DOHH2 (cell line): ENCODE measurements around the gene MCC.

Experiments used
- H3F3A ChIP-seq: fragments of 200-600 bp; sonication (generic), shearing (Covaris generic); 2 replicates; pipeline ENCODE4 v1.6.0; 2016; ENCODE audit warnings: antibody characterized with exemption, mild to moderate bottlenecking; ENCODE audit not compliant: control insufficient read depth, insufficient read depth
- H3K27ac ChIP-seq: fragments of 200-600 bp; sonication (generic); 2 replicates; pipeline ENCODE4 v1.5.1; 2014; ENCODE audit warnings: low read depth, mild to moderate bottlenecking, low read length, moderate library complexity
- H3K27me3 ChIP-seq: fragments of 200-600 bp; sonication (generic); 2 replicates; pipeline ENCODE4 v1.6.1; 2014; ENCODE audit warnings: mild to moderate bottlenecking, low read length, mixed read lengths; ENCODE audit not compliant: control insufficient read depth
- H3K36me3 ChIP-seq: fragments of 200-600 bp; sonication (generic); 2 replicates; pipeline ENCODE4 v1.6.1; 2014; ENCODE audit warnings: mild to moderate bottlenecking, low read length, moderate library complexity, mixed read lengths; ENCODE audit not compliant: control insufficient read depth
- H3K4me1 ChIP-seq: fragments of 200-600 bp; sonication (generic); 2 replicates; pipeline ENCODE4 v1.6.1; 2014; ENCODE audit warnings: mild to moderate bottlenecking, low read length, mixed read lengths; ENCODE audit not compliant: control insufficient read depth
- H3K4me2 ChIP-seq: fragments of 200-600 bp; sonication (generic); 2 replicates; pipeline ENCODE4 v1.6.0; 2014; ENCODE audit warnings: mild to moderate bottlenecking, low read length, moderate library complexity
- H3K4me3 ChIP-seq: fragments of 200-600 bp; sonication (generic); 2 replicates; pipeline ENCODE4 v1.5.1; 2014; ENCODE audit warnings: mild to moderate bottlenecking, low read length, mixed read lengths
- H3K79me2 ChIP-seq: fragments of 200-600 bp; sonication (generic); 2 replicates; pipeline ENCODE4 v1.6.1; 2014; ENCODE audit warnings: mild to moderate bottlenecking, low read length, mixed read lengths; ENCODE audit not compliant: control insufficient read depth
- H3K9me2 ChIP-seq: fragments of 200-600 bp; sonication (generic); replicated peaks from 2 replicates; pipeline ENCODE4 v1.6.1; 2014; ENCODE audit warnings: mild to moderate bottlenecking, low read length, mixed read lengths; ENCODE audit not compliant: control insufficient read depth
- H3K9me3 ChIP-seq: fragments of 200-600 bp; sonication (generic); 2 replicates; pipeline ENCODE4 v1.6.1; 2014; ENCODE audit warnings: antibody characterized with exemption, low read length, mixed read lengths; ENCODE audit not compliant: control insufficient read depth, insufficient read depth
- H4K20me1 ChIP-seq: fragments of 200-600 bp; sonication (generic); 2 replicates; pipeline ENCODE4 v1.6.0; 2014; ENCODE audit warnings: low read depth, mild to moderate bottlenecking, antibody characterized with exemption, low read length, moderate library complexity; ENCODE audit not compliant: control insufficient read depth, insufficient read depth
- EZH2phosphoT487 ChIP-seq: fragments of 200-600 bp; sonication (generic); IDR thresholded peaks from 2 replicates; pipeline ENCODE4 v1.6.1; 2017; ENCODE audit warnings: borderline replicate concordance, mild to moderate bottlenecking, antibody characterized with exemption, low read length, moderate library complexity, mixed read lengths
- TF ChIP-seq, protein P1 (sequence below): fragments of 200-600 bp; sonication (generic); IDR thresholded peaks from one replicate; pipeline ENCODE4 v1.5.1; 2014; ENCODE audit warnings: antibody characterized with exemption, mild to moderate bottlenecking, low read depth, low read length; ENCODE audit not compliant: poor library complexity, severe bottlenecking

The MCC gene

DNA sequence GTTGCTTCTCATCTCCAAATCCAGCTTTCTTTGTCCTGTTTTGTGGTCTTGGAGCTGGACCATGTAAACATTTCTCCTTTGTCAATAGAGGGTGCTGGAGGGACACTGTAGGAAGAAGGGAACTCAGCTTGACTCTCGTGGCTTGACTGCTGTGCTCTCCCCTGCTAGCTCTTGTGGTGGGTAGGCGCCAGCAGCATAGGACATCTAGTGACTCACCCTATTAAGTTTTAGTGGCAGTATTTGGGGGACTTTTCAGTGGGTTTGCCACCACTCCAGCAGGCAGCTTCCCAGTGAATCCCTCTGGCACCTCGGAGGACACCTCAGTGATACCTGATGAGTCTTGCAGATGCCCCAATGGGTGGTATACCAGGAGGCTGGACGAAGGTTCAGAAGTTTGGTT is 151.3 kb downstream of the MCC start:
- Histone ChIP-seq H3K79me2 (no peaks in the 10 kb centered on the region), H3K4me3 (no peak overlapping the region), H3K27me3 (no peaks in the 10 kb centered on the region), H3K4me1 (no peaks in the 10 kb centered on the region), H4K20me1 (no peaks in the 10 kb centered on the region), H3K4me2 (no peak overlapping the region), H3K36me3 (no peaks in the 10 kb centered on the region), H3F3A (no peaks in the 10 kb centered on the region), H3K9me2 (no peaks in the 10 kb centered on the region), H3K27ac (no peak overlapping the region), H3K9me3 (no peaks in the 10 kb centered on the region)
- TF ChIP-seq, protein P1, sequence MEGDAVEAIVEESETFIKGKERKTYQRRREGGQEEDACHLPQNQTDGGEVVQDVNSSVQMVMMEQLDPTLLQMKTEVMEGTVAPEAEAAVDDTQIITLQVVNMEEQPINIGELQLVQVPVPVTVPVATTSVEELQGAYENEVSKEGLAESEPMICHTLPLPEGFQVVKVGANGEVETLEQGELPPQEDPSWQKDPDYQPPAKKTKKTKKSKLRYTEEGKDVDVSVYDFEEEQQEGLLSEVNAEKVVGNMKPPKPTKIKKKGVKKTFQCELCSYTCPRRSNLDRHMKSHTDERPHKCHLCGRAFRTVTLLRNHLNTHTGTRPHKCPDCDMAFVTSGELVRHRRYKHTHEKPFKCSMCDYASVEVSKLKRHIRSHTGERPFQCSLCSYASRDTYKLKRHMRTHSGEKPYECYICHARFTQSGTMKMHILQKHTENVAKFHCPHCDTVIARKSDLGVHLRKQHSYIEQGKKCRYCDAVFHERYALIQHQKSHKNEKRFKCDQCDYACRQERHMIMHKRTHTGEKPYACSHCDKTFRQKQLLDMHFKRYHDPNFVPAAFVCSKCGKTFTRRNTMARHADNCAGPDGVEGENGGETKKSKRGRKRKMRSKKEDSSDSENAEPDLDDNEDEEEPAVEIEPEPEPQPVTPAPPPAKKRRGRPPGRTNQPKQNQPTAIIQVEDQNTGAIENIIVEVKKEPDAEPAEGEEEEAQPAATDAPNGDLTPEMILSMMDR: peak; percentile 21
- no peak for TF ChIP-seq EZH2phosphoT487

DNA sequence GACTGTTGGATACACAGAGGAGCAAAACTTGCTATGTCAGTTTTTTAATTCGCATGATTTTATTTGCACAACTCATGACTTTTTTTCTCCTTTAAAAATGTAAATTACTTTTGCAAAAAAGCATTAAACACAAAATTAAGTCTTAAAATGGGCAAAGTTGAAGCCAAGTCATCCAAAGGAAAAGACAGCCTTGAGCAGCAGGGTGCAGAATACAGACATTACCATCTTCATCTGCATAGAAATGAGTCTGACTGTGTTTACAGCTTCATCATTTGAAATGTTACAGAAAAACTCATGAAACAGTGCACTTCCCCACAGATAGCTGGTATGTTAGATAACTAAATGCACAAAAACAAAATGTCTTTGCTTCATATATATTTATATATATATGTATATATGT is 154.8 kb downstream of the MCC start:
- Histone ChIP-seq H3K27me3 (0 out of 2 replicates have a peak, but pooled peaks cover under 1% of the 10 kb centered on the region), H3K36me3 (no peaks in the 10 kb centered on the region), H3K9me3 (no peaks in the 10 kb centered on the region), H3K9me2 (no peaks in the 10 kb centered on the region), H3F3A (no peaks in the 10 kb centered on the region), H3K4me2 (no peak overlapping the region), H3K27ac (no peak overlapping the region), H3K4me3 (no peak overlapping the region), H3K4me1 (no peaks in the 10 kb centered on the region), H4K20me1 (no peaks in the 10 kb centered on the region), H3K79me2 (no peaks in the 10 kb centered on the region)
- no peak for TF ChIP-seq EZH2phosphoT487
- TF ChIP-seq, protein P1: no peak

DNA sequence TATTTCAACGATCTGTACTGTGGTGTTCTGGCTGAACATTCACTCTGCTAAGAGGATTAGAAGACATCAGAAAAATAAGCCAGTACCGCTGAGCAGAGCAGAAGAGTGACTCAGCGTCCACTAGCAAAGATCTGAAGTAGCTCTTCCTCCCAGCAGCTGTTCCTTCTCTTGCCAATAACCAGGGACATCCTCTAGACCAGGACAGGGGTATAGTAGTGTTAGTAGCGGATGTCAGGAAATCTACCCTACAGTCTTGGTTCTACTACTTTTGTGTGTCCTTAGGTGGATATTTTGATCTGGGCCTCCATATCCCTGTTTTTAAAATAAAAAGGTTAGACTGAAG is 157.1 kb downstream of the MCC start:
- Histone ChIP-seq H3K4me3 (no peak overlapping the region), H3K9me3 (no peaks in the 10 kb centered on the region), H3K36me3 (no peaks in the 10 kb centered on the region), H3K4me2 (no peak overlapping the region), H3F3A (no peaks in the 10 kb centered on the region), H3K9me2 (no peaks in the 10 kb centered on the region), H3K4me1 (no peaks in the 10 kb centered on the region), H3K27me3 (0 out of 2 replicates have a peak, but pooled peaks cover 3% of the 10 kb centered on the region), H4K20me1 (no peaks in the 10 kb centered on the region), H3K27ac (no peak overlapping the region), H3K79me2 (no peaks in the 10 kb centered on the region)
- TF ChIP-seq, protein P1: no peak
- TF ChIP-seq EZH2phosphoT487: no peak
